Sigmoid colon (tissue), 7 donors: ENCODE data around the gene KRTAP5-6. TPM values are rescaled to one million over a fixed set of nuclear protein-coding genes. Genes with fewer than 3 reads are reported as not detected.

Experiments
- DNase-seq: peaks from one replicate; pipeline ENCODE4 v3.0.0-alpha.2; 2019
- H3K27ac ChIP-seq, 4 donors: fragments of 200-600 bp; sonication (generic); one replicate each; pipeline ENCODE4 v1.5.1; 2016 to 2019; ENCODE audit warnings: mild to moderate bottlenecking in 1 of 4
- H3K27me3 ChIP-seq, 3 donors: fragments of 200-600 bp; sonication (generic); one replicate each; pipeline ENCODE4 v1.5.1; 2019; ENCODE audit warnings: mild to moderate bottlenecking in 1 of 3
- H3K36me3 ChIP-seq, 4 donors: fragments of 200-600 bp; sonication (generic); one replicate each; pipeline ENCODE4 v1.5.1; 2016 to 2019
- H3K4me1 ChIP-seq, 4 donors: fragments of 200-600 bp; sonication (generic); one replicate each; pipeline ENCODE4 v1.5.1; 2017 to 2019
- H3K4me3 ChIP-seq, 4 donors: fragments of 200-600 bp; sonication (generic); one replicate each; pipeline ENCODE4 v1.5.1; 2017 to 2019; ENCODE audit warnings: mild to moderate bottlenecking in 2 of 4, moderate library complexity in 1 of 4
- H3K9me3 ChIP-seq, 4 donors: fragments of 200-600 bp in 3 of 4; sonication (generic) in 3 of 4; one replicate each; pipeline versions ENCODE4 v1.5.1 to v1.6.1; 2013 to 2019
- CTCF ChIP-seq, 4 experiments: fragments of 450-650 bp in 3 of 4; fragments of 200-600 bp in 1 of 4; IDR thresholded peaks; one replicate each; pipeline ENCODE4 v1.5.1; 2016 to 2019; ENCODE audit warnings: antibody characterized with exemption in 4 of 4, mild to moderate bottlenecking in 3 of 4, moderate library complexity in 2 of 4
- EP300 ChIP-seq, 4 donors: sonication (generic); formaldehyde crosslinking; IDR thresholded peaks; one replicate each; pipeline ENCODE4 v1.6.1; 2017; ENCODE audit warnings: antibody characterized with exemption in 4 of 4
- POLR2A ChIP-seq, 2 donors: fragments of 450-650 bp; IDR thresholded peaks; one replicate each; pipeline ENCODE4 v1.6.1; 2016; ENCODE audit warnings: antibody characterized with exemption in 2 of 2, mild to moderate bottlenecking in 2 of 2, moderate library complexity in 2 of 2
- POLR2AphosphoS5 ChIP-seq, 4 donors: sonication (generic); formaldehyde crosslinking; IDR thresholded peaks; one replicate each; pipeline ENCODE4 v1.6.1; 2017; ENCODE audit warnings: antibody characterized with exemption in 4 of 4
- WGBS, 2 donors: extraction: QIAGEN DNeasy Blood & Tissue Kit; methylation state at CpG; one replicate each; pipeline ENCODE4 v1.1.7; 2013; 5-methylcytosine and 5-hydroxymethylcytosine counted together
- intact Hi-C: fragments of 100-400 bp; cut with DNase I; formaldehyde crosslinking; loops from one replicate; pipeline ENCODE4 v1.15.1; 2023
- polyA plus RNA-seq, 3 donors: library from polyadenylated mRNA; stranded (reverse); fragments of 200-250 nt; gene quantifications; one replicate each; pipeline ENCODE4 v1.2.3, GENCODE V29; 2013
- total RNA-seq, 4 donors: library from RNA; depleted of rRNA; stranded (reverse); fragments of >200 nt; gene quantifications; one replicate each; pipeline ENCODE4 v1.1.0, GENCODE V29; 2016
- donor health status: healthy with polysubstance abuse.
- donor health status: Bipolar disorder and iron deficiency.
- donor health status: healthy.

KRTAP5-6 gene
- total and polyA plus RNA-seq, 7 donors: not detected

- DNase-seq: peak; percentile 38
- H3K27me3 ChIP-seq: peaks cover 0 to 16% (median 0%) of the 10 kb centered on the region in 3 donors
- no peak overlapping the region for H3K27ac ChIP-seq
- H3K9me3 ChIP-seq: no peaks in the 10 kb centered on the region
- no peak for TF ChIP-seq POLR2AphosphoS5 (IDR thresholded peaks at IDR 0.05)
- no peak for TF ChIP-seq EP300 (IDR thresholded peaks at IDR 0.05)
- TF ChIP-seq CTCF (IDR thresholded peaks at IDR 0.05): no peak
- no peak for TF ChIP-seq POLR2A (IDR thresholded peaks at IDR 0.05)
- H3K36me3 ChIP-seq: no peaks in the 10 kb centered on the region
- intact Hi-C loops: loop anchor here (5.0 kb wide), 1 partner anchor 502 kb away; no protein-coding TSS in a partner anchor
- H3K4me1 ChIP-seq: peaks cover 0 to 5% (median 4%) of the 10 kb centered on the region in 4 donors
- WGBS, 2 donors: 80 to 86% methylated on average over 15 of the region's 15 CpGs
- H3K4me3 ChIP-seq: no peak overlapping the region
Observed at GRCh38 chr11:1650034-1650917, 46.7 kb upstream of the KRTAP5-6 start.

- Histone ChIP-seq H3K4me3 (no peak overlapping the region), H3K9me3 (no peaks in the 10 kb centered on the region), H3K36me3 (no peaks in the 10 kb centered on the region), H3K4me1 (peaks cover 0 to 5% (median 4%) of the 10 kb centered on the region in 4 donors), H3K27me3 (peaks cover 0 to 21% (median 0%) of the 10 kb centered on the region in 3 donors), H3K27ac (no peak overlapping the region)
- intact Hi-C loops: loop anchor here (5.0 kb wide), 1 partner anchor 501 kb away; no protein-coding TSS in a partner anchor
- DNase-seq: no peak
- 83 to 88% methylated on average over 5 of the region's 5 CpGs for WGBS, 2 donors
- no peak for TF ChIP-seq EP300 (IDR thresholded peaks at IDR 0.05)
Observed at GRCh38 chr11:1650918-1651262, 46.1 kb upstream of the KRTAP5-6 start.

GRCh38 chr11:1651411-1651980 is 45.5 kb upstream of the KRTAP5-6 start:
- peaks cover 0 to 23% (median 0%) of the 10 kb centered on the region in 3 donors for H3K27me3 ChIP-seq
- H3K4me3 ChIP-seq: no peak overlapping the region
- H3K36me3 ChIP-seq: no peaks in the 10 kb centered on the region
- no peaks in the 10 kb centered on the region for H3K9me3 ChIP-seq
- WGBS, 2 donors: 84% methylated on average over 7 of the region's 7 CpGs
- intact Hi-C loops: loop anchor here (5.0 kb wide), 1 partner anchor 501 kb away; no protein-coding TSS in a partner anchor
- TF ChIP-seq POLR2A (IDR thresholded peaks at IDR 0.05): no peak
- peaks cover 0 to 5% (median 4%) of the 10 kb centered on the region in 4 donors for H3K4me1 ChIP-seq
- H3K27ac ChIP-seq: no peak overlapping the region
- DNase-seq: peak; percentile 28

GRCh38 chr11:1652026-1652425 is 45.0 kb upstream of the KRTAP5-6 start:
- intact Hi-C loops: loop anchor here (1.0 to 5.0 kb wide), 3 partner anchors 41 to 500 kb away; no protein-coding TSS in a partner anchor
- Histone ChIP-seq H3K36me3 (no peaks in the 10 kb centered on the region), H3K4me3 (no peak overlapping the region), H3K27ac (no peak overlapping the region), H3K27me3 (peaks cover 0 to 23% (median 0%) of the 10 kb centered on the region in 3 donors), H3K4me1 (peaks cover 0 to 5% (median 4%) of the 10 kb centered on the region in 4 donors), H3K9me3 (no peaks in the 10 kb centered on the region)
- WGBS, 2 donors: 86 to 88% methylated on average over 19 of the region's 19 CpGs
- TF ChIP-seq EP300 (IDR thresholded peaks at IDR 0.05) (no peak), CTCF (IDR thresholded peaks at IDR 0.05) (no peak), POLR2A (IDR thresholded peaks at IDR 0.05) (no peak), POLR2AphosphoS5 (IDR thresholded peaks at IDR 0.05) (no peak)
- peak; percentile 57 for DNase-seq

- peaks cover 0 to 23% (median 0%) of the 10 kb centered on the region in 3 donors for H3K27me3 ChIP-seq
- H3K9me3 ChIP-seq: no peaks in the 10 kb centered on the region
- peaks cover 0 to 5% (median 4%) of the 10 kb centered on the region in 4 donors for H3K4me1 ChIP-seq
- no peak for DNase-seq
- H3K27ac ChIP-seq: no peak overlapping the region
- no peaks in the 10 kb centered on the region for H3K36me3 ChIP-seq
- TF ChIP-seq EP300 (IDR thresholded peaks at IDR 0.05) (no peak), POLR2A (IDR thresholded peaks at IDR 0.05) (no peak), POLR2AphosphoS5 (IDR thresholded peaks at IDR 0.05) (no peak), CTCF (IDR thresholded peaks at IDR 0.05) (no peak)
- no peak overlapping the region for H3K4me3 ChIP-seq
- 52 to 58% methylated on average over 20 of the region's 20 CpGs for WGBS, 2 donors
- intact Hi-C loops: loop anchor here (1.0 to 5.0 kb wide), 3 partner anchors 40 to 500 kb away; no protein-coding TSS in a partner anchor
Observed at GRCh38 chr11:1652442-1652770, 44.6 kb upstream of the KRTAP5-6 start.
